AML-193 (cell line): ENCODE data around the gene CREB3L1.
"Not testable (repeated sequence)": the region's sequence is repeated elsewhere in the genome, so short reads cannot be mapped to it uniquely, and the experiment has no call there.

ENCODE experiments used
- DNase-seq, 2 experiments: peaks; one replicate each; lab custom pipeline; 2025; lab: John Stamatoyannopoulos, UW

CREB3L1 gene

DNA sequence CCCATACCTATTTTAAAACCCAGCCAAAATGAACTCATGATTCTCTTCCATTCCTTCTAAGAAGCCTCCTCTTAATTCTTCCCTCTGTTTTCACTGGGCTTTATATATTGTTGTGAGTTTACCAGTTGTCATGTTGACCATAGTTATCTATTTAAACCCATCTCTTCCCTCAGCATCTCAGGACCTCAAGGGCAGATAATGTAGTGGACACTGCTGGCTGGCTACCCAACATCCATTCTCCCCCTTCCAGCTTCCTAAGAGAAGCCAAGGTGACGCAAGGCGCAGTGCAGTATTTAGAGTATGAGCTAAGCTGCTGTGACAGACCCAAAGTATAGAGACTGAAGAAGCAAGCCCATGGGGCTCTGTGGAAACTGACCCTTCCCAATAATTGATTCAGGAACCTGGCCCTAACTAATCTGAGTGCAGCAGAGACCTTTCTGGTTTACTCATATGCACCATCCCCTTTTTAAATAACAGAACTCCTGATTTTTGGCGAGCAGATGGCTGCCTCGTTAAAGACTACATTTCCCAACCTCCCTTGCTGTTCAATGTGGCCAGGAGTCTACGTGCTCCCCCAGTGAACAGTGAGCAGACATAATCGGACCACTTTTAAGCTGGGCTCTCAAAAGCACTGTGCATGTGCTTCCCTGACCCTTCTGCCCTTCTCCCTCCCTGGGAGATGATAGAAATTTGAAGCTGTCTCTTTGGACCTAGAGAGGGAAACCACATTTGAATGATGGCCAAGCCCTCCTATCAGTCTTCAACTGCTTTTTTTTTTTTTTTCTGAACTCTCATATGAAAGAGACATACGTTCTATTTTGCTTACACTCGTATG, 28.1 kb upstream of the CREB3L1 start:
- no peak for DNase-seq

DNA sequence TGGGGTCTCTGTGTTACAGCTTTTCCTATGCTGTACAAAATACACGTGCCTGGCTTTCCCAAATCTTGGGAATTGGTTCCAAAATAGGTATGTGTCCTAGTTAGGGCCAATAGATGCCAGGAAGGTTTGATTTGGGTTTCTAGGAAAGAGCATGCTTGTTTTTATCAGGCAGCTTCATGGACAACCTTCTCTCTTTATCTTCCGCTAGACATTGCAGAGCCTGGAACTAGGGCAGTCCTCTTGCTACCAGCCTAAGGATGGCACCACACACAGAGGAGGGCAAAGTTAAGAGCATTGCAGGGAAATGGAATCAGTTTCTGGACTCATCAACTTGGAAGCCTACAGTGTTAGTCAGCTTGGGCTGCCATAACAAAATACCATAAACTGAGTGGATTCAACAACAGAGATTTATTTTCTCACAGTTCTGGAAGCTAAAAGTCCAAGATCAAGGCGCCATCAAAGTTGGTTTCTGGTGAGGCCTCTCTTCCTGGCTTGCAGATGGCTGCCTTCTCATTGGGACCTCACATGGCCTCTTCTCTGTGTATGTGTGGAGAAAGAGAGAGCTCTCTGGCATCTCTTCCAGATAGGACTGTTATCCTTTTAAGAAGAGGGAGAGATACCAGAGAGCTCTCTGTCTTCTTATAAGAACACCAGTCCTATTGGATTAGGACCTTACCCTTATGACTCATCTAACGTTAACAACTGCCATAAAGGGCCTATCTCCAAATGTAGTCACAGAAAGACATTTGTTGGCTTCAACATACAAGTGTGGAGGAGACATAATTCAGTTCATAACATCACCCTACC, 27.3 kb upstream of the CREB3L1 start:
- DNase-seq: no peak

DNA sequence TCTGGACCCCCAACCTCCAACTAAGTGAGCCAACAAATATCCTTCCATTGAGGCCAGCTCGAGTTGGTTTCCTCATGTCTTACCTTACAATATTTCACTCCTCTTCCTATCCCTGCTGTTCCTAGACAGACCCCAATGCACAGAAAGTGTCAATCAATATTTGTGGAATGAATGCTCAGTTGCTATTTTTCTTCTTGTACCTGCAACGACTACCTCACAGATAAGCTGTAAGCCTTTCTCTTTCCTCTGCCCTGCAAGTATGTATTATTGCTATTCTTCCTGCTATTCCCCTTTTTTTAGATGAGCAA, 26.8 kb upstream of the CREB3L1 start:
- DNase-seq: no peak

DNA sequence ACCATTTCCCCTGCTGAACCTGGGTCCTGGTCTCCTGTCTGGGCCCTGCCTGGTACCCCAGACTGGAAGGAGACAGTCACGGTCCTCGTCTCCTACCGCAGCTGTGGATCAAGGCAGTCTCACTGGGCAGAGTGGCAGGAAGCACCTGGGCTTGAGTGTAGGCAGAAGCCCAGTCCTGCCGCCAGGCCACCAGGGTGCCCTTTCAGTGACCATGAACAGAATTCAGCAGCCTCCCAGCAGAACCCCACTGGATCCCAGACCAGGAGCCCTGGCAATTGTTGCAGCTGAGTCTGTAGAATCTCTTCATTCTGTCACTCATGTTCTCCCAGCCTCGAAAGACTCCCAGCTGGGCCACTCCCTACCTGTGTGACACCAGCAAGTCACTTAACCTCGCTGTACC, 25.5 kb upstream of the CREB3L1 start:
- no peak for DNase-seq

DNA sequence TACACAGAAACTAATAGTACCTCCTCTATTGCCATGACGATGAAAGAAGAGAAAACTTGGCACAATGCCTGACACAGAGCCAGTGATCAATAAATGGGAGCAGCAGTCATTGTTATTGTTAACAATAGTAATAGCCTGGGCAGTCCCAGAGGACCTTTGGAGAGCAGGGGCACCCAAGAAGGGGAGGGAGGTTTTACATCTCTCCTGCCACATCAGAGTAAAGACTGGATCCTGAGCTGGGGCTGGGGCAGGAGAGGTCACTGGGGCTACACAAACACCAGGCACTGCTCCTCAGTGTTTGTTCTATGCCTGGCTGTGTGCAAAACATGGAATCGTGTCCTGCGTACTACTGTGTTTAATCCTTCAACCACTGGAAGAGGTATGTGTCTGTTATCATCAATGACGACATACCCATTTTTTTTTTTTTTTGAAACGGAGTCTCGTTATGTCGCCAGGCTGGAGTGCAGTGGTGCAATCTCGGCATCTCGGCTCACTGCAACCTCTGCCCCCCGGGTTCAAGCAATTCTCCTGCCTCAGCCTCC, 25.0 kb upstream of the CREB3L1 start:
- no peak for DNase-seq

DNA sequence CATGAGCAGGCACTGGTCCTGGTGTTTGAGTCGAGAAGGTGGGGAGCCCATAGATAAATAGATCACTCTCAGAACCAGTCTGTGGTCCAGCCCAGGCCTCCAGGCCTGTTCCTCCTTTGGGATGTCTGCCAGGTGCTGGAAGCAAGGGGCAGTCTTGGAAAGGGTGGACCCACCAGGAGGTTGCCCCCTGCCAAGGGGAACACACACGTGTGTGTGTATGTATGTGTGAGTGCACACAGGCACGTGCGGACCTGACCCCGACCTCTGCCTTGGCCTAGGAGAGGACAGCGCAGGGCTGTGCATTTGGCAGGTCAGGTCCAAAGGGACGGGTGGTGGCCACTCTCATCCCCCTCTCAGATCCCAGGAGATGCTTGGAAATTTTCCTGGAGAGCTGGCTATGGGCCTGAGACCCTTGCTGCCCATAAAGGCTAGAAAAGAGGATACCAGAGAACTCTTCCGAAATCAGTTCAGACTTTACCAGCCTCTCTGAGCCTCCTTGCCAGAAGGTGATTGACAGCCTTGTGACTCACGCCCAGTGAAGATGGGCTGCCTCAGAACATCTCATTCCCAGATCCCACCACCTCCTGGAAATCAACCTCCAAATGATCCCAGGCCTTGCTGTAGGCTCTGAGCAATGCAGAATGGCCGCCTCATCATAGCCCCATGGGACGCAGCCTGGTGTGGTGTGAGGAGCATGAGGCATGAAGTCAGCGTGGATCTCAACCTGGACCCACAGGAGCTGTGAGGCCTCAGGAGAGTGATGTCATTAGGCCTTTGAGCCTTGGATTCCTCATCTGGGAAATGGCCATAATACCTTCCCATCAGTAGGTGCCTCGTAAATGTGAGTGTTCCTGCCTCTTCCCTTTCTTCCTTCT, 24.0 kb upstream of the CREB3L1 start:
- DNase-seq: no peak

DNA sequence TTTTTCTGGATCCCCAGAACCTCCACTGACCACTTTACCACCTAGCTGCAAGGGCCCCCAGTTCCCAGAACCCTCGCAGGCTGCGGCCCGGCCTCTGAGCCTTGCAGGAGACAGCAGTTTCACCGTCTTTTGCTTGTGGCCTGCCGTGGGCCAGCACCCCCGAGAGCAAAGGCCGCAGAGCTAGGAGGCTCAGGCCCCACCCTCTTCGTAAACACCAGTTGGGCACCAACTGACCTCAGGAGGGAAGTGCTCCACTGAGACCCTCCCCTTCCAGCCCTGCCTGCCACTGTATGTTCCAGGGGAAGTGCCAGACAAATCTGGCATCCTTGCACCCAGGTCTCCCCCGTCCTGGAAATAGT, 23.4 kb upstream of the CREB3L1 start:
- no peak for DNase-seq

DNA sequence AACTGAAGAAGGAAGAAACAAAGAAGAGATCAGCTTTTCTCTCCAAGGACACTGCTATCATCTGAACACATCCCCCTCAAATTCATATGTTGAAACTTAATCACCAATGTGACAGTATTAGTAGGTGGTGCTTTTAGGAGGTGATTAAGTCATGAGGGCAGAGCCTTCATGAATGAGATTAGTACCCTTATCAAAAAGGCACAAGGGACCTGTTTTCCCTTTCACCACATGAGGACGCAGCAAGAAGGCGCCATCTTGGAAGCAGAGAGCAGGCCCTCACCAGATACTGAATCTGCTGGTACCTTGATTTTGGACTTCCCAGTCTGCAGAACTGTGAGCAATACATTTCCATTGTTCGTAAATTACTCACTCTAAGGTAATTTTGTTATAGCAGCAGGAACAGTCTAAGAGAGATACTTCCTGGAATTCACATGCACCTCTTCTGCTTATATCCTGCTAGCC, 20.9 kb upstream of the CREB3L1 start:
- no peak for DNase-seq

DNA sequence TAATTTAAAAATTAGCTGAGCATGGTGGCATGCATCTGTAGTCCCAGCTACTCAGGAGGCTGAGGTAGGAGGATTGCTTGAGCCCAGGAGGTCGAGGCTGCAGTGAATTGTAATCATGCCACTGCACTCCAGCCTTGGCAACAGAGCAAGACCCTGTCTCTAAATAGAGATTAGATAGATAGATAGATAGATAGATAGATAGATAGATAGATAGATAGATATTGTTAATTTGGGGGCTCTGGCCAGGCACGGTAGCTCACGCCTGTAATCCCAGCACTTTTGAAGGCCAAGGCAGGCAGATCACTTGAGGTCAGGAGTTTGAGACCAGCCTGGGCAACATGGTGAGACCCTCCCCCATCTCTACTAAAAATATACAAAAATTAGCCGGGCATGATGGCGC, 18.1 kb upstream of the CREB3L1 start:
- not testable (repeated sequence) for DNase-seq

DNA sequence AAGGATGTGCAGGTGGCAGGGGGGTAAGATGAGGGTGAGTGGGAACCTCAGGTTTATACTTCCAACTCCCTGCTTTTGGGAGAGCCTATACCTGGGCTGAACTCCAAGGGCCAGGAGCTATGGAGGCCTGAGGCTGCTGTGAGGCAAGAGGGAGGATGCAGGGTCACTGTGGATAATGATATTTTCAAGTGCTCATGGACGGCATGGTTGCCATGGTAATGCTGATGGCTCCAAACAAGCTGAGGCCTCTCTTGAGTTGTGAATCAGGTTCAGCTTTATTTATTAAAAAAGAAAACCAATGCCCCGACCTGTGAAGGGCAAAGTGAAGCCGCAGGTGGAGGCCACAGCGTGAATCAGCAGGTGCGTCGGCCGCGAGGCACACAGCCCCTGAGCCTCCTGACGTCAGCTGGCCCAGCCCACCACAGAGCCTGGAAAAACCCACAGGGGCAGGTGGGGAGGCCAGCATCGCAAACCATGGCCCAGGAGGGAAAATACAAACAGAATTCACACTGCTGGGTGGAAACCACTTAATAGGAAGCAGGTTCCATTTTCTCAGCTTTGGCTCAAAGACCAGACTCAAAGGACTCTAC, 17.4 kb upstream of the CREB3L1 start:
- DNase-seq: no peak

DNA sequence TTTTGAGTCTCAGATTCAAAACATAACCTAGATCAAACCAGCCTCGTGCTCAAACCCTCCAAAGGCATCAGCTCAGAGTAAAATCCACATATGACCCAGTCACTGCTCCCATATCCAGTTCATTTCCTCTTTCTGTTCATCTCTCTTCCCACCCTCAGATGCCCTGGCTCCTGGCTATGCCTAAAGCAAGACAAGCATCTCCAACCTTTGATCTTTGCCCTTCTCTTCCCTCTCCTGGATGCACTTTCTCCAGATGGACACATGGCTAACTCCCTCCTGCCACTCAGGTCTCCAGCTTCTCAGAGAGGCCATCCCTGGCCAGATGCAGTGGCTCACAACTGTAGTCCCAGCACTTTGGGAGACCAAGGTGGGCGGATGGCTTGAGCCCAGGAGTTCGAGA, 14.3 kb upstream of the CREB3L1 start:
- no peak for DNase-seq

DNA sequence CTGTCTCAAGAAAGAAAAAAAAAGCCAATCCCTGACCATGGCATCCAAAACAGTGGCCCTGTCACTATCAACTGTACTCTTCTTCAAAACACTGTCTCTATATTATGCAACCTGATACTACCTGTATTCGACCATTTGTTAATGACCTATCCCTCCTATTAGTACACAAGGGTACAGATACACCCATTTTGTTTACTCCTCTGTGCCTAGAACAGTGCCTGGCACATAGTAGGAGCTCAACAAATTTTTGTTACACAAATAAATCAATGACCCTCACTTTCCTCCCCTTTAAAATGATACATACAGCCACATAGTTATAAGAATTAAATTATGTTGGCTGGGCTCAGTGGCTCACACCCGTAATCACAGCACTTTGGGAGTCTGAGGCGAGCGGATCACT, 13.4 kb upstream of the CREB3L1 start:
- no peak for DNase-seq

DNA sequence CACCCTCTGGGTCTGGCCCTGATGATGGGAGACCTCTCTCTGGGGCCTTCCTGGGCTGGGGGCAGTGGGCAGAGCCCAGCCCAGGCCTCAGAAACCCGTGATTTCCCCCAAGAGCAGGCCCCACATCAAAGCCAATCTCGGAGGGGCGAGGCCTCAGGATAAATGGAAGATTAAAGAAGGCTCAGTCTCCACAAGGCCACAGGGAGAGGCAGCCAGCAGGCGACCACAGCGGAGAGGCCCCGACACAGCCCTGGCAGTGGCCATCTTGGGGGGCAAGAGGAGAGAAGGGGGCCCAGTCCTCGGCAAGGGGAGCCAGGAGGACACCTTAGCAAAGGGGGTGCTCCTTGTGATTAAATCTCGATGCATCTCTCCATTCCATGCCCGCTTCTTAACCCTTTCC, 12.5 kb upstream of the CREB3L1 start:
- DNase-seq: no peak

DNA sequence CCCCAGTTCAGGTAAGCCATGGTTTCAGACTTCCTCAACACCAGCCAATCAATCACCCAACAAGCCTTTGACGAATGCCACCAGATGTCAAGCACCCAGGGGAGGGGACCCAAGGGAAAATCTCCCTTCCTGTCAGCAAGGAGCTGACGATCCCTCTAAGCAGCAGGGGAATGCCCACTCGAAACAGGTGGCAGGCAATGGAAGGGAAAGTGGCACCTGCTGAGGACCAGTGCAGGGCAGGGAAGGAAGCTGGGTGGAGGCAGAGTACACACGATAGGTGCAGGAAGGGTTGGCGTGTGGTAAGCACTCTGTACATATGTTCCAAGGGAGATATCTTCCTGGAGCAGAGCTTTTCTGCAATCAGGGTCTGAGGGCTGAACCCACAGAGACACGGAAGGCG, 11.7 kb upstream of the CREB3L1 start:
- DNase-seq: no peak

DNA sequence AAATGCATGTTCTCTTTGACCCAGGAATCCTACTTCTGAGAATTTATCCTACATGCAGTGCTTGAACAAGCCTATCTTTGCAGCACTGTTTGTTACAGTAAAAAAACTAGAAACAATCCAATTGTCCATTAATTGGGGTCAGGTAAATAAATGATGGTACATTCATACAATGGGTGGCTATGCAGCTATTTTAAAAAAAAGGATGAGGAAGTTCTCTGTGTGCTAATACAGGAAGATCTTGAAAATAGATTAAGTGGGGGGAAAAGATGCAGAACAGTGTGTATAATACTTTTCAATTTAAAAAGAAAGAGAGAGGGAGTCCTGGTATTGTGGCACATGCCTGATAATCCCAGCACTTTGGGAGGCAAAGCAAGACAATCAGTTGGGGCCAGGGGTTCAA, 9.5 kb upstream of the CREB3L1 start:
- peak; percentile 18 to 38 for DNase-seq

DNA sequence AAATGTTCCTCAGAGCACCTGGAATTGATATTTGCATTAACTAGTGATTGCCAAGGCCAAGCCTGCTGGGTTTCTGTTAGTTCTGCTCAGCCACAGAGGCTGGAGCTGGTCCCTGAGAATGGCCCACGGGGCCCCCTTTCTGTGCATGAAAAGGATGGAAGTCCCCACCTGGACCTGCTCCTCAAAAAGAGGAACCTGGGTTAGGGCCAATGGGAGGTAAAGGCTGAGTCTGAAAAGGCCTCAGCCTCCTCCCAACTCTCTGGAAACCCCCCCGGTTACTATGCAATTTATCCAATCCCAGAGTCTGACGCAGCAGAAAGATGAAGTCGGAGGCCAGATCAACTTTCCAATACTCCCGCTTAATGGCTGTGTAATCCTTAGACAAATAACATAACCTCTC, 6.8 kb upstream of the CREB3L1 start:
- no peak for DNase-seq

DNA sequence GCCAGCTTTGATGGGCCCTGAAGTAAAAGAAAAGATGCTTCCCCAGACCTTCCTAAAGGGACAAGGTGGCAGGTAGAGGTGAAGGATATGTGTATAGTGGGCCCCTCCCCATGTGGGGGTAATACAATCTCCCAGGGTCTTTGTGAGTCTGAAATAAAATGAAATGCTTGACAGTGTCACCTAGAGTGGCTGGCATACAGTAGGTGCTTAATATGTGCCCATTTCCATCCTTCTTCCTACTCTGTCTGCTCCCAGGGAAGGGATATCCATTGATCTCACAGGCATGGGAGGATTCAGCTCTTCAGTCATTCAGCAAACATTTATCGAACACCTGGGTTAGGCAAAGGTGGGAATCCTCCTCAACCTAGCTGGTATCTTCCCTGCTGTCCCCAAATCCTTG, 6.1 kb upstream of the CREB3L1 start:
- no peak for DNase-seq

DNA sequence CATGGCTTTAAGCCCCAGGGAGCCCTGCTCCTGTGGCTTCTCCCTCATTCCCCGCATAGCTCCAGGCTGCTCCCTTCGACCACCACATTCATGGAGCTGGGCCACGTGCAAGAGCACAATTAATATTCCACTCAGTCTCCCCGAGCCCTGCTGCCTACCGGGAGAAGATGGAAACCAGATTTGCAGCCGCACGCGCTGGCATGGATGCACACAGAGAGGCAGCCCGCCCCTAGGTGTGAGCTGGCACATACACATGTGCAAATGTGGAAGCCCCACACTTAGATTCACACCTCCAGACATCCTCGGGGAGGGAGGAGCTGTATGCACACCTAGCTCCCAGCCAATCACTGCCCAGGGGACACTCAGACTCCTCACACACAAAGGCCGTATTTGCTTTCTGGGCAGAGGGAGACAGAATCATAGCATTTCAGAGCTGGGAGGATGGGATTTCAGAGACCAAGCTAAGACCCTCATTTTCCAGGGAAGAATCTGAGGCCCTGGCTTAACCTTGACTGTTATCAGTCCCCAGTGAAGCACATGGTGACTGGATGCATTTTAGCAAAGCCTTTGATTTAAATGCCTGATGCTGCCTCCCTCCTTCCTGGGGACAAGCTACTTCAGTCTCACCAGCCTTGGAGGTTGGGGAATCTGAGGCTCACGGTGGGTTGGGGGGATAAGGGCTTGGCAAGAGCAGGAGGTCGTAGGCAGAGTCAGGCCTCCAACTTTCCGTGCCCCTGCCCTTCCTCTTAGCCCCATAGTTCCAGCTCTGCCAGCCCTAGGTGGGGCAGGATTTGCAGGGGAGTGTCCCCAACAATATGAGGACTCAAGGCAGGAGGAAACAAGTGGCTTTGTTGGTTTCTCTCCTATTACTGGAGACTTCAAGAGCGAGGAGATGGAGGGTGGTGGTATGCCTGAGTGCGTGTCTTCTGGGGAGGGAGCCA, 5.3 kb upstream of the CREB3L1 start:
- DNase-seq: no peak

DNA sequence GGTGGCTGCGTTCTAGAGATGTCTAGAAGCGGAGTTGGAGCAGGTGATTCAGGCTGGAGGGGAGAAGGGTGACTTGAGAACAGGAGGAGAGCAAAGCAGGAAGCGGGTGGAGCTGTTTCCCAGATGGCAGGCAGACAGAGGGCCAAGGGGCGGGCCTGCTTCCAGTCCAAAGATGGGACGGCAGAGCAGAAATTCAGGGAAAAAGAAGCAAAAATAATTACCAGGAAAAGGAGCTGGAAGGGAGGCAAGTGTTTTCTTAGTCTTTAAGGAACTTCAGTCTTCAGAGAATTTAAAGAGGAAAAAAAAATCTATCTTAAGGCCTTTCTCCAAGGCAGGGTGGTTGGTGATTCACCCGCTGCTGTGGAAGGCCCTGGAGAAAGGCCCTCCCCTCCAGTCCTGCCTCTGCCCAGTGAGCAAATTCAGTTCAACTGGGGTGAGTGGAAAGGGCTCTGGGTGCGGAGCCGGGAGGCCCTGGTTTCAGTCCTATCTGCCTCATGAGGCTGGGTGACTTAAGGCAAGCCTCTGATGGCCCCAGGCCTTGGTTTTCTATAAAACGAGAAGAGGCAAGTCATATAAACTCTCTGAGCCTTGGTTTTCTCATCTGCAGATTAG, 4.5 kb upstream of the CREB3L1 start:
- no peak for DNase-seq

DNA sequence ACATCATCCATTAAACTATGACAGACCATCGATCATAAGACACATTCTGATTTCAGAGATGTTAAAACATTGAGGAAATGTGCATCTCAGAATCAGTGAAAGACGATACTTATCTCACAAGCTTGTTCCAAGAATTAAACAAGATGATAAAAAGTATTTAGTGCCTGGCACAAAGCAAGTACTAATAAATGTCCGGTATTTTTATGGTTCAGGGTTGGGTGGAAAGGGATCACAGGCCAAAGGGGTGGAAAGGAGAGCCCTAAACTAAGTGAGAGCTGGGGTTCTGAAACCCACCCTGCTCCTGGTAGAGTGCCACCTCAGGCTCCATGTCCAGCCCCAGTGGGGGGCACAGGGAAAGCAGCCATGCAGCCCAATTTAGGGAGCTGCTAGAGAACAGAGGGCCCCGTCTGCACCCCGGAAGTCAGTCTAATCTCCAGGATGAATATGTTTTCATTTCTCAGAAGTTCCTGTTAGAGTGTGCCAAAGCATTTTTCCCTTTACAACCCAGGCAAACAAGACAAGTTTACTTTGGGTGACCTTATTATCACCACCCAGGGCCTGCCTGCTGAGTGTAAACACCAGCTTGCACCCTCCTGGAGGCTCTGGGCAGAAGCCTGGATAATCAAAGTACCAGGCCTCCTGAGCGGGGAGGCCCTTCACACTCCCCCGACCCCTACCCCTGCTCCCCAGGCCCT, 3.8 kb upstream of the CREB3L1 start:
- no peak for DNase-seq
